Cardiac muscle cell (in vitro differentiated cells and primary cell): ENCODE measurements around the gene ARHGEF26. TPM values are rescaled to one million over a fixed set of nuclear protein-coding genes. Genes with fewer than 3 reads are reported as not detected.

ENCODE experiments used
- DNase-seq, 2 donors: peaks; one replicate each; pipeline versions ENCODE4 v3.0.0 to v3.0.0-alpha.2; 2010 to 2017; ENCODE audit warnings: low read depth in 1 of 2, low spot score in 1 of 2
- H3K27ac ChIP-seq: fragments of 200-600 bp; sonication (generic); 2 replicates; pipeline ENCODE4 v1.5.1; 2016
- H3K27me3 ChIP-seq: fragments of 200-600 bp; sonication (generic); 2 replicates; pipeline ENCODE4 v1.6.0; 2016; ENCODE audit warnings: control low read depth
- H3K36me3 ChIP-seq: fragments of 200-600 bp; sonication (generic); 2 replicates; pipeline ENCODE4 v1.5.1; 2016; ENCODE audit warnings: control low read depth
- H3K4me1 ChIP-seq: fragments of 200-600 bp; sonication (generic); 2 replicates; pipeline ENCODE4 v1.8.1; 2017; ENCODE audit warnings: low read depth, mild to moderate bottlenecking, mixed run types
- H3K4me3 ChIP-seq: fragments of 200-600 bp; sonication (generic); 2 replicates; pipeline ENCODE4 v1.5.1; 2016; ENCODE audit warnings: mild to moderate bottlenecking
- H3K9me3 ChIP-seq: fragments of 200-600 bp; sonication (generic); 2 replicates; pipeline ENCODE4 v1.5.1; 2017; ENCODE audit warnings: low read depth, mild to moderate bottlenecking, control low read depth
- polyA plus RNA-seq: library from polyadenylated mRNA; unstranded; fragments of >200 nt; fragmentation: Nextera tagmentation; extraction: Ambion mirVana; gene quantifications from 2 replicates; pipeline ENCODE4 v1.2.1, GENCODE V29; 2016
- total RNA-seq: library from RNA; depleted of rRNA; stranded (reverse); fragments of >200 nt; gene quantifications from 2 replicates; pipeline ENCODE4 v1.2.3, GENCODE V29; 2016
- TF ChIP-seq, protein P1 (sequence below): IDR thresholded peaks from 2 replicates; pipeline ENCODE4 v1.5.1; 2012; ENCODE audit warnings: low read depth, mild to moderate bottlenecking, low read length

The ARHGEF26 gene
- total and polyA plus RNA-seq, 2 experiments from 2014 or later = 3.4 to 4.2 TPM

- DNase-seq = no peak
- Histone ChIP-seq H3K4me1 (no peaks in the 10 kb centered on the region), H3K9me3 (no peaks in the 10 kb centered on the region), H3K27me3 (no peaks in the 10 kb centered on the region), H3K36me3 (peaks cover 51% of the 10 kb centered on the region), H3K4me3 (no peak overlapping the region), H3K27ac (no peak overlapping the region)
- TF ChIP-seq, protein P1, sequence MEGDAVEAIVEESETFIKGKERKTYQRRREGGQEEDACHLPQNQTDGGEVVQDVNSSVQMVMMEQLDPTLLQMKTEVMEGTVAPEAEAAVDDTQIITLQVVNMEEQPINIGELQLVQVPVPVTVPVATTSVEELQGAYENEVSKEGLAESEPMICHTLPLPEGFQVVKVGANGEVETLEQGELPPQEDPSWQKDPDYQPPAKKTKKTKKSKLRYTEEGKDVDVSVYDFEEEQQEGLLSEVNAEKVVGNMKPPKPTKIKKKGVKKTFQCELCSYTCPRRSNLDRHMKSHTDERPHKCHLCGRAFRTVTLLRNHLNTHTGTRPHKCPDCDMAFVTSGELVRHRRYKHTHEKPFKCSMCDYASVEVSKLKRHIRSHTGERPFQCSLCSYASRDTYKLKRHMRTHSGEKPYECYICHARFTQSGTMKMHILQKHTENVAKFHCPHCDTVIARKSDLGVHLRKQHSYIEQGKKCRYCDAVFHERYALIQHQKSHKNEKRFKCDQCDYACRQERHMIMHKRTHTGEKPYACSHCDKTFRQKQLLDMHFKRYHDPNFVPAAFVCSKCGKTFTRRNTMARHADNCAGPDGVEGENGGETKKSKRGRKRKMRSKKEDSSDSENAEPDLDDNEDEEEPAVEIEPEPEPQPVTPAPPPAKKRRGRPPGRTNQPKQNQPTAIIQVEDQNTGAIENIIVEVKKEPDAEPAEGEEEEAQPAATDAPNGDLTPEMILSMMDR = no peak
Observed at GRCh38 chr3:154290187-154290586, 169.0 kb downstream of the ARHGEF26 start.

DNA sequence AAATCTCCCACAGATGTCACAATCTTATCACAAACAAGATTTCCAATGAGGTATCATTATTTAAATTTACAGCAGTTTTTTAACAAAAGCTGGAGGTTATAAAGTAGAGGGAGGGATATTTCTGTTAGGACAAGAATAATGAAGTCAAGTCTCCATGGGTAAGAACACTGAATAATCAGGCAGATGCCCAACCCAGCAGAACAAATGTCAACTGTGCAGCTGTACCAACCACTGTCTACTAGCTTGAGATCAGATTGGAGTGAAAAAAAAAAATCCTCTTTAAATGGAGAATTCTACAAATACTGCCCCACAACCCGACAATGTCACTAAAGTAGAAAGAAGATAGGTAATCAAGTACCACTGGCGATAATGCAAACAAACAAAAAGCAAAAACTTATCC lies 172.8 kb downstream of the ARHGEF26 start:
- Histone ChIP-seq H3K9me3 (no peaks in the 10 kb centered on the region), H3K27me3 (no peaks in the 10 kb centered on the region), H3K36me3 (peaks cover 59% of the 10 kb centered on the region), H3K4me1 (no peaks in the 10 kb centered on the region), H3K4me3 (no peak overlapping the region), H3K27ac (no peak overlapping the region)
- TF ChIP-seq, protein P1 = no peak
- DNase-seq = no peak

- Histone ChIP-seq H3K27ac (no peak overlapping the region), H3K27me3 (no peaks in the 10 kb centered on the region), H3K4me3 (no peak overlapping the region), H3K36me3 (peaks cover 80% of the 10 kb centered on the region), H3K9me3 (no peaks in the 10 kb centered on the region), H3K4me1 (no peaks in the 10 kb centered on the region)
- TF ChIP-seq, protein P1 = no peak
- DNase-seq = no peak
Observed at GRCh38 chr3:154301561-154301960, 180.4 kb downstream of the ARHGEF26 start.

DNA sequence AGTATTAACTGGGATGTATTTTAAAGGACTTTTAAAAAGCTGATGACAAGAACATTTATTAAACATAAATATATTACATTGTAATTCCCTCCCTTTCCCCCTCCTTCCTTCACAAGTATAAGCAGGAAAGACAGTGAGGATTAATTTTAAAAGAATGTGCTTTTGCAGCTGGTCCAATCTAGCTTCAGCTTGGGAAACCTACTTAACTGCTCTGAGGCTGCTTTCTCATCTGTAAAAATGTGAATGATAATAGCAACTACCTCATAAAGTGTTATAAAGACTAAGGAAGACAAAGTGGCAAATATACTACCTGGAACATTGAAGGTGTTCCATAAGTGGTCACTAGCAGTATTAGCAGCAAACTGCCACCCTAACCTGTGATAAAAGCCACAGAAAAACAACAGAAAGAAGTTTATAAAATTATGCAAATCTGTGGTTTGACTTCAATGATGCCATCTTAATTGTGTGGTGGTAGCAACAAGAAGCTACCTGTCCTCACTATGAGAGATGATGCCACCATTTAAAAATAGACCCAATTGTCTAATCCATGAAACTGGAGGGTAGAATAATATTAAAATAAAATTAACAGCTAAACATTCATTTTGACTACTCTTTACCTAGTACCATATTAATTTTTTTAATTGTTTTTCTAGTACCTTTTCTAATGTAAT lies 183.1 kb downstream of the ARHGEF26 start:
- H3K9me3 ChIP-seq = no peaks in the 10 kb centered on the region
- H3K4me3 ChIP-seq = no peak overlapping the region
- no peaks in the 10 kb centered on the region for H3K4me1 ChIP-seq
- DNase-seq = no peak
- no peak overlapping the region for H3K27ac ChIP-seq
- peaks cover 69% of the 10 kb centered on the region for H3K36me3 ChIP-seq
- no peaks in the 10 kb centered on the region for H3K27me3 ChIP-seq
- TF ChIP-seq, protein P1 = no peak

DNA sequence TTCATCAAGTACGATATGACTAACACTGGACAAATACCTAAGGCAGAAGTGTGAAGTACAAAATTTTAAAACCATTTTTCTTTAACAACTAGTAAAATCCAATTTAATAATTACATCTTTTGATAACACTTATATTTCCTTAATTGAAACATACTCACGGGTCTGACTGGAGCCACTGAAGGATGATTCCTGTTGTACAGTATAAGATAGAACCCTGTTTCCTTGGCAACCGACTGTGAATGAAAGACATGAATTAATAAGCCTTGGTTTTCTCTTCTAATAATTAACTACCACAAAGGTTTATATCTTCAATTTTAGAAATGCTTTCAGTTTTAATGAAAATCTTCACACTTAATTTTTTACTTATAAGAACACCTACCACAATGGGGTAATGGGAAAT lies 183.7 kb downstream of the ARHGEF26 start:
- H3K4me1 ChIP-seq = no peaks in the 10 kb centered on the region
- H3K27ac ChIP-seq = no peak overlapping the region
- peaks cover 71% of the 10 kb centered on the region for H3K36me3 ChIP-seq
- H3K4me3 ChIP-seq = no peak overlapping the region
- TF ChIP-seq, protein P1 = no peak
- DNase-seq = no peak
- no peaks in the 10 kb centered on the region for H3K9me3 ChIP-seq
- H3K27me3 ChIP-seq = no peaks in the 10 kb centered on the region
